K562 (cell line): ENCODE data around the gene OLAH.

Source experiments
- REST ChIP-seq, 2 experiments: fragments of 450-650 bp; formaldehyde crosslinking in 1 of 2; IDR thresholded peaks; 2 replicates each; pipeline versions ENCODE4 v1.4.0 to v1.6.1; 2014 to 2020; ENCODE audit warnings: mild to moderate bottlenecking in 2 of 2, borderline replicate concordance in 1 of 2, low read depth in 1 of 2
- SAP30 ChIP-seq: fragments of 200-600 bp; sonication (generic); IDR thresholded peaks from 2 replicates; pipeline ENCODE4 v1.6.1; 2012; ENCODE audit warnings: borderline replicate concordance, low read depth, mild to moderate bottlenecking, moderate library complexity, low read length, control low read depth, inconsistent platforms; ENCODE audit not compliant: insufficient read depth, poor library complexity, severe bottlenecking
- SMAD3 ChIP-seq: fragments of 450-650 bp; formaldehyde crosslinking; conservative IDR thresholded peaks from 2 replicates; pipeline ENCODE4 v1.4.0; 2020; ENCODE audit warnings: mild to moderate bottlenecking
- TFE3 ChIP-seq: fragments of 450-650 bp; formaldehyde crosslinking; IDR thresholded peaks from 2 replicates; pipeline ENCODE4 v1.4.0; 2020; ENCODE audit warnings: mild to moderate bottlenecking, mixed read lengths

- TF ChIP-seq TFE3 (CRISPR knock-in tag) (no peak), REST (IDR thresholded peaks at IDR 0.05; ENCODE audit: borderline replicate concordance) (no peak), REST (CRISPR knock-in tag; IDR thresholded peaks at IDR 0.05; ENCODE audit: low read depth) (no peak), SAP30 (no peak), SMAD3 (CRISPR knock-in tag) (no peak)
Observed at GRCh38 chr10:15099886-15100285, 56.1 kb downstream of the OLAH start.
